DND-41 (cell line): ENCODE results near the gene CEP295NL.
"Not testable (repeated sequence)": the region's sequence is repeated elsewhere in the genome, so short reads cannot be mapped to it uniquely, and the experiment has no call there.

Source experiments
- ATAC-seq: fragments of 200-7000 bp; cut with Tn5 transposase; 3 replicates; pipeline ENCODE4 v1.9.1; 2021; ENCODE audit warnings: low read depth; ENCODE audit not compliant: insufficient read depth
- DNase-seq: peaks from one replicate; pipeline ENCODE4 v3.0.0-alpha.2; 2020
- H2AFZ ChIP-seq: 2 replicates; pipeline ENCODE4 v1.6.0; 2012; ENCODE audit warnings: low read depth, low read length
- H3K27ac ChIP-seq: 2 replicates; pipeline ENCODE4 v1.5.1; 2012; ENCODE audit warnings: low read length, inconsistent platforms
- H3K27me3 ChIP-seq: fragments of 200-600 bp; sonication (generic); 2 replicates; pipeline ENCODE4 v1.6.0; 2012; ENCODE audit warnings: low read length, mild to moderate bottlenecking, inconsistent platforms; ENCODE audit not compliant: insufficient read depth, poor library complexity
- H3K36me3 ChIP-seq: 2 replicates; pipeline ENCODE4 v1.5.1; 2012; ENCODE audit warnings: low read length, inconsistent platforms; ENCODE audit not compliant: insufficient read depth
- H3K4me1 ChIP-seq: 2 replicates; pipeline ENCODE4 v1.5.1; 2012; ENCODE audit warnings: mild to moderate bottlenecking, low read length; ENCODE audit not compliant: insufficient read depth
- H3K4me2 ChIP-seq: 2 replicates; pipeline ENCODE4 v1.6.0; 2012; ENCODE audit warnings: mild to moderate bottlenecking, moderate library complexity, low read length, inconsistent platforms; ENCODE audit not compliant: insufficient read depth
- H3K4me3 ChIP-seq, 2 experiments: fragments of 200-600 bp in 1 of 2; shearing (Covaris generic) in 1 of 2; 2 replicates each; pipeline ENCODE4 v1.5.1; 2012 to 2016; ENCODE audit warnings: inconsistent platforms in 2 of 2, low read length in 2 of 2, mild to moderate bottlenecking in 2 of 2, low read depth in 1 of 2, moderate library complexity in 1 of 2
- H3K79me2 ChIP-seq: 2 replicates; pipeline ENCODE4 v1.6.0; 2012; ENCODE audit warnings: low read length, inconsistent platforms; ENCODE audit not compliant: insufficient read depth
- H3K9ac ChIP-seq: 2 replicates; pipeline ENCODE4 v1.6.0; 2012; ENCODE audit warnings: low read depth, mild to moderate bottlenecking, inconsistent platforms, low read length, moderate library complexity
- H3K9me3 ChIP-seq: 2 replicates; pipeline ENCODE4 v1.5.1; 2012; ENCODE audit warnings: low read length, moderate library complexity, mild to moderate bottlenecking, inconsistent platforms; ENCODE audit not compliant: insufficient read depth, severe bottlenecking
- H4K20me1 ChIP-seq: 2 replicates; pipeline ENCODE4 v1.6.0; 2012; ENCODE audit warnings: low read length; ENCODE audit not compliant: insufficient read depth
- EZH2 ChIP-seq: IDR thresholded peaks from 3 replicates; pipeline ENCODE4 v1.6.1; 2012; ENCODE audit warnings: borderline replicate concordance, low read depth, mild to moderate bottlenecking, moderate library complexity, low read length, inconsistent platforms; ENCODE audit not compliant: severe bottlenecking
- TF ChIP-seq, protein P1 (sequence below): IDR thresholded peaks from 2 replicates; pipeline ENCODE4 v1.5.1; 2012; ENCODE audit warnings: borderline replicate concordance, low read length, moderate library complexity, mild to moderate bottlenecking; ENCODE audit not compliant: poor library complexity, severe bottlenecking; ENCODE audit errors: extremely low read depth

CEP295NL gene

GRCh38 chr17:78890498-78890897 is 12.5 kb downstream of the CEP295NL start:
- Histone ChIP-seq H3K27me3 (no peaks in the 10 kb centered on the region), H3K4me3 (no peak overlapping the region), H3K9ac (no peak overlapping the region), H3K36me3 (no peaks in the 10 kb centered on the region), H3K4me1 (no peaks in the 10 kb centered on the region), H4K20me1 (peaks cover 3% of the 10 kb centered on the region; the same call in 1 of the 2 replicates), H3K9me3 (no peaks in the 10 kb centered on the region), H3K4me2 (no peak overlapping the region), H2AFZ (no peak overlapping the region), H3K27ac (no peak overlapping the region), H3K79me2 (no peaks in the 10 kb centered on the region)
- DNase-seq = no peak
- TF ChIP-seq, protein P1, sequence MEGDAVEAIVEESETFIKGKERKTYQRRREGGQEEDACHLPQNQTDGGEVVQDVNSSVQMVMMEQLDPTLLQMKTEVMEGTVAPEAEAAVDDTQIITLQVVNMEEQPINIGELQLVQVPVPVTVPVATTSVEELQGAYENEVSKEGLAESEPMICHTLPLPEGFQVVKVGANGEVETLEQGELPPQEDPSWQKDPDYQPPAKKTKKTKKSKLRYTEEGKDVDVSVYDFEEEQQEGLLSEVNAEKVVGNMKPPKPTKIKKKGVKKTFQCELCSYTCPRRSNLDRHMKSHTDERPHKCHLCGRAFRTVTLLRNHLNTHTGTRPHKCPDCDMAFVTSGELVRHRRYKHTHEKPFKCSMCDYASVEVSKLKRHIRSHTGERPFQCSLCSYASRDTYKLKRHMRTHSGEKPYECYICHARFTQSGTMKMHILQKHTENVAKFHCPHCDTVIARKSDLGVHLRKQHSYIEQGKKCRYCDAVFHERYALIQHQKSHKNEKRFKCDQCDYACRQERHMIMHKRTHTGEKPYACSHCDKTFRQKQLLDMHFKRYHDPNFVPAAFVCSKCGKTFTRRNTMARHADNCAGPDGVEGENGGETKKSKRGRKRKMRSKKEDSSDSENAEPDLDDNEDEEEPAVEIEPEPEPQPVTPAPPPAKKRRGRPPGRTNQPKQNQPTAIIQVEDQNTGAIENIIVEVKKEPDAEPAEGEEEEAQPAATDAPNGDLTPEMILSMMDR = no peak
- TF ChIP-seq EZH2 = no peak
- ATAC-seq = no peak

DNA sequence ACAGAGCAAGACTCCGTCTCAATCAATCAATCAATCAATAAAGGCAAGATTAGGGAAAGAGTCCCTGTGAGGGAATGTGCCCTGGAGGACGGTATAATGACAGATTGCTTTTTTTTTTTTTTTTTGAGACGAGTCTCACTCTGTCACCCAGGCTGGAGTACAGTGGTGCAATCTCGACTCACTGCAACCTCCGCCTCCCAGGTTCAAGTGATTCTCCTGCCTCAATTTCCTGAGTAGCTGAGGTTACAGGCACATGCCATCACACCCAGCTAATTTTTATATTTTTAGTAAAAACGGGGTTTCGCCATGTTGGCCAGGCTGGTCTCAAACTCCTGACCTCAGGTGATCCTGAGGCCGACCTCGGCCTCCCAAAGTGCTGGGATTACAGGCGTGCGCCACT is 12.9 kb downstream of the CEP295NL start:
- H4K20me1 ChIP-seq, H3K27ac ChIP-seq, H3K9ac ChIP-seq: not testable (repeated sequence)

DNA sequence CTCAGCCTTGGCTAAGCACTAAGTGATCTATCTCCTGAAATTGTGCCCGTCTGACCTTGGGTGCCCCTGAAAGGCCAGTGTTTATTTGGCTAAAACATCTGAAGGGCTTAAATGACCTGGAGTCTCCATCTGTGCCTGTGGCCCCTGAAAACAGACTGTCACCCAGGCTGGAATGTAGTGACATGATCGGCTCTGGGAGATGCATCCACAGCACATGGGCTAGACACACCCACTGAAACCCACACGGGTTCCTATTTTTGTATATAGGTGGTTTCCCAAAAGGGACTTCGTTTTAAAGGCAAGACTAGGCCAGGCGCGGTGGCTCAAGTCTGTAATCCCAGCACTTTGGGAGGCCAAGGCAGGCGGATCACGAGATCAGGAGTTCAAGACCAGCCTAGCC is 13.5 kb downstream of the CEP295NL start:
- Histone ChIP-seq H3K4me1 (no peaks in the 10 kb centered on the region), H3K79me2 (no peaks in the 10 kb centered on the region), H3K4me3 (no peak overlapping the region), H3K27ac (no peak overlapping the region), H3K27me3 (no peaks in the 10 kb centered on the region), H3K9ac (no peak overlapping the region), H3K9me3 (no peaks in the 10 kb centered on the region), H3K36me3 (no peaks in the 10 kb centered on the region), H2AFZ (no peak overlapping the region), H4K20me1 (peaks cover 3% of the 10 kb centered on the region; the same call in 1 of the 2 replicates), H3K4me2 (no peak overlapping the region)
- no peak for DNase-seq
- no peak for ATAC-seq
- TF ChIP-seq, protein P1 = no peak
- no peak for TF ChIP-seq EZH2

More for the DNA sequence above, 12.9 kb downstream of the CEP295NL start:
- H3K4me2 ChIP-seq, H2AFZ ChIP-seq, H3K36me3 ChIP-seq, ATAC-seq, H3K4me3 ChIP-seq, H3K4me1 ChIP-seq, H3K27me3 ChIP-seq, H3K9me3 ChIP-seq, H3K79me2 ChIP-seq, DNase-seq: not testable (repeated sequence)

DNA sequence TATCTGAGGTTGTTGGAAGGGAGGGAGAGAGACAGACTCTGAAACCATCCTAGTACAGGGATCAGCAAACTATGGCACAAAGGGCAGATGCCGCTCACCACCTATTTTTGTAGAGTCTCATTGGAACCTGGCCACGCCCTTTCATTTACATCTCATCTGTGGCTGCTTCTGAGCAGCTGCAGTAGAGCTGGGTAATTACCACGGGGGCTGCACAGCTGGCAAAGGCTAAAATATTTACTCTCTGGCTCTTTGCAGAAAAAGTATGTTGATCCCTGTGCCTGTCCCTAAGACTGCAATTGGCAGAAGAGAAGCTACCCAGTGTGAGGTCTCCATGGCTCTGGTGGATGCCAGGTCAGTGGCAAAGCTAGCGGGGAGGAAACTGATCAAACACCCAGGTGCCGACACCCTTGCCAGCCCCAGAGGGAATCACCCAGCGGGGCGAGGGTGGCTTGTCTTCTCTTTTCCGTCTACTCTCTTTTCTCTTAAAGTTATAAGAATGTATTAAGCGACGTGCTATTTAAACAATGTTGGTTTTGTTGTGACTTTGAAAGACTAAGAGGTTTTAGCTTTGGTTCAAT is 14.0 kb downstream of the CEP295NL start:
- H3K27me3 ChIP-seq = no peaks in the 10 kb centered on the region
- H2AFZ ChIP-seq = no peak overlapping the region
- H3K4me2 ChIP-seq = no peak overlapping the region
- no peaks in the 10 kb centered on the region for H3K79me2 ChIP-seq
- ATAC-seq = no peak
- H3K27ac ChIP-seq = no peak overlapping the region
- H3K9me3 ChIP-seq = no peaks in the 10 kb centered on the region
- TF ChIP-seq, protein P1 = no peak
- TF ChIP-seq EZH2 = no peak
- no peaks in the 10 kb centered on the region for H3K36me3 ChIP-seq
- peaks cover 3% of the 10 kb centered on the region; the same call in 1 of the 2 replicates for H4K20me1 ChIP-seq
- H3K4me1 ChIP-seq = no peaks in the 10 kb centered on the region
- DNase-seq = no peak
- no peak overlapping the region for H3K9ac ChIP-seq
- no peak overlapping the region for H3K4me3 ChIP-seq
